GM21515 (cell line): ENCODE measurements around the gene LRRC71.

Source experiments
- ATAC-seq: cut with Tn5 transposase; IDR thresholded peaks from one replicate; pipeline ENCODE4 v1.9.1; 2021; ENCODE audit not compliant: unreplicated experiment

LRRC71 gene

GRCh38 chr1:156945881-156946661, 25.6 kb downstream of the LRRC71 start:
- no peak for ATAC-seq

- no peak for ATAC-seq
Measured at GRCh38 chr1:156947127-156947526, 26.7 kb downstream of the LRRC71 start.

GRCh38 chr1:156947818-156948525, 27.5 kb downstream of the LRRC71 start:
- no peak for ATAC-seq

- no peak for ATAC-seq
Measured at GRCh38 chr1:156948708-156949107, 28.3 kb downstream of the LRRC71 start.

- ATAC-seq, result no peak
Measured at GRCh38 chr1:156949127-156949526, 28.7 kb downstream of the LRRC71 start.

- ATAC-seq, result no peak
Measured at GRCh38 chr1:156951371-156951770, 30.9 kb downstream of the LRRC71 start.

GRCh38 chr1:156953571-156953970, 33.1 kb downstream of the LRRC71 start:
- ATAC-seq, result no peak

- no peak for ATAC-seq
Measured at GRCh38 chr1:156956333-156956732, 35.9 kb downstream of the LRRC71 start.

GRCh38 chr1:156957634-156958033, 37.2 kb downstream of the LRRC71 start:
- no peak for ATAC-seq

- ATAC-seq, result no peak
Measured at GRCh38 chr1:156958247-156958714, 37.8 kb downstream of the LRRC71 start.

- no peak for ATAC-seq
Measured at GRCh38 chr1:156959414-156959813, 39.0 kb downstream of the LRRC71 start.

- no peak for ATAC-seq
Measured at GRCh38 chr1:156959925-156960324, 39.5 kb downstream of the LRRC71 start.

GRCh38 chr1:156961709-156962108, 41.3 kb downstream of the LRRC71 start:
- ATAC-seq, result no peak

- no peak for ATAC-seq
Measured at GRCh38 chr1:156963621-156964020, 43.2 kb downstream of the LRRC71 start.

GRCh38 chr1:156964441-156964840, 44.0 kb downstream of the LRRC71 start:
- no peak for ATAC-seq

GRCh38 chr1:156969496-156969895, 49.1 kb downstream of the LRRC71 start:
- ATAC-seq, result no peak

GRCh38 chr1:156970017-156970416, 49.6 kb downstream of the LRRC71 start:
- no peak for ATAC-seq

GRCh38 chr1:156973417-156973816, 53.0 kb downstream of the LRRC71 start:
- ATAC-seq, result no peak

- ATAC-seq, result no peak
Measured at GRCh38 chr1:156975084-156975483, 54.7 kb downstream of the LRRC71 start.

GRCh38 chr1:156980551-156980950, 60.1 kb downstream of the LRRC71 start:
- no peak for ATAC-seq
